PC-9 (cell line): ENCODE measurements around the gene TSPAN14.

Source experiments
- EZH2 ChIP-seq: fragments of 200-600 bp; sonication (generic); IDR thresholded peaks from 2 replicates; pipeline ENCODE4 v1.8.0; 2017; ENCODE audit warnings: antibody characterized with exemption, low read depth
- TF ChIP-seq, protein P1 (sequence below): fragments of 200-600 bp; sonication (generic); conservative IDR thresholded peaks from 2 replicates; pipeline ENCODE4 v1.6.1; 2017; ENCODE audit warnings: mixed run types, antibody characterized with exemption, mild to moderate bottlenecking, moderate library complexity

DNA sequence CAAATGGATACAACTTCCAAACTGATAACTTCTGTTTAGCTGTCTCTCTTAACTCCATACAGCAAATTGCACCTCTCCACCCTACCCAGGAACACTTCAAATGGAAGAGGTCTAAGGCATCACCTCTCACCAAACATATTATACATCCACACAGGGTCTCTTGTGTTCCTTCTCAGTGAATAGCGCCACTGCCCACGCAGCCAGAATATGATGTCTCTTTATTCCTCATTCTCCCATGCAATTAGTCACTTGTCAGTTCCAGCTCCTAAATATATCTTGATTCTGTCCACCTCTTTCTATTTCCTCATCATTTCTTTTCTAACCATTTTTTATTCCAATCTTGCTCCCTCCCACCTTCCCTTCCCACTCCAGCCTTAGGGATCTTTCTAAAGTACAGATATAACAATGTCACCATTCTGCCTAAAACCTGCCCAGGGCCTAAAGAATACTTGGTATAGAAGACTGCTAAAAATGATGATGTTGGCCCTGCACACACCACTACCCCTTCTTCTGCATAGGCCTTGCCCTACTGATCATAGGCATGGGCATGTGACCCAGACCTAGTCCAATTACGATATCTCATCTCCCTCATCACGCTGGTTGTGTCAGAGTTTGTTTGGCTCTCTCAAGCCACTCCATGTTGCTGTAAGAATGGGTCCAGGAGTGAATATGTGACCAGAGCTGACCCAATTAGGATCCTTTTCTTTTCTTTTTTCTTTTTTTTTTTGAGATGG is 5.7 kb upstream of the TSPAN14 start:
- TF ChIP-seq, protein P1, sequence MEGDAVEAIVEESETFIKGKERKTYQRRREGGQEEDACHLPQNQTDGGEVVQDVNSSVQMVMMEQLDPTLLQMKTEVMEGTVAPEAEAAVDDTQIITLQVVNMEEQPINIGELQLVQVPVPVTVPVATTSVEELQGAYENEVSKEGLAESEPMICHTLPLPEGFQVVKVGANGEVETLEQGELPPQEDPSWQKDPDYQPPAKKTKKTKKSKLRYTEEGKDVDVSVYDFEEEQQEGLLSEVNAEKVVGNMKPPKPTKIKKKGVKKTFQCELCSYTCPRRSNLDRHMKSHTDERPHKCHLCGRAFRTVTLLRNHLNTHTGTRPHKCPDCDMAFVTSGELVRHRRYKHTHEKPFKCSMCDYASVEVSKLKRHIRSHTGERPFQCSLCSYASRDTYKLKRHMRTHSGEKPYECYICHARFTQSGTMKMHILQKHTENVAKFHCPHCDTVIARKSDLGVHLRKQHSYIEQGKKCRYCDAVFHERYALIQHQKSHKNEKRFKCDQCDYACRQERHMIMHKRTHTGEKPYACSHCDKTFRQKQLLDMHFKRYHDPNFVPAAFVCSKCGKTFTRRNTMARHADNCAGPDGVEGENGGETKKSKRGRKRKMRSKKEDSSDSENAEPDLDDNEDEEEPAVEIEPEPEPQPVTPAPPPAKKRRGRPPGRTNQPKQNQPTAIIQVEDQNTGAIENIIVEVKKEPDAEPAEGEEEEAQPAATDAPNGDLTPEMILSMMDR: no peak
- TF ChIP-seq EZH2: no peak
